HEK293 (cell line): Measurements from ENCODE around the gene TAF1B.

ENCODE experiments used
- CTCF ChIA-PET: fragments of 350-600 bp; formaldehyde crosslinking; extraction: SDS; loops from one replicate; lab custom pipeline; 2021; ENCODE audit warnings: antibody characterized with exemption; lab: Yijun Ruan, JAX
- POLR2A ChIA-PET: fragments of 300-600 bp; formaldehyde crosslinking; extraction: SDS; loops from one replicate; lab custom pipeline; 2020; ENCODE audit warnings: antibody characterized with exemption, inconsistent platforms; lab: Yijun Ruan, JAX
- H3K27ac ChIP-seq: fragments of 200-500 bp; sonication (Bioruptor generic); 2 replicates; pipeline ENCODE4 v1.5.1; 2014; ENCODE audit warnings: low read depth, low read length, control low read depth, inconsistent platforms; ENCODE audit errors: extremely low read depth
- H3K36me3 ChIP-seq, 2 experiments: fragments of 200-500 bp in 1 of 2; sonication (Bioruptor generic) in 1 of 2; 1 replicate in 1 of 2; 2 replicates in 1 of 2; pipeline ENCODE4 v1.5.1; 2014 to 2017; ENCODE audit warnings: inconsistent platforms in 2 of 2, low read length in 2 of 2; ENCODE audit not compliant: control insufficient read depth in 2 of 2, insufficient read depth in 1 of 2
- H3K4me1 ChIP-seq: fragments of 200-500 bp; sonication (Bioruptor generic); 2 replicates; pipeline ENCODE4 v1.5.1; 2014; ENCODE audit warnings: mild to moderate bottlenecking, low read length, inconsistent platforms; ENCODE audit not compliant: control insufficient read depth, insufficient read depth
- H3K4me3 ChIP-seq: 2 replicates; pipeline ENCODE4 v1.5.1; 2011; ENCODE audit warnings: low read depth, mild to moderate bottlenecking, control low read depth, low read length, moderate library complexity
- H3K9me3 ChIP-seq: fragments of 200-500 bp; sonication (Bioruptor generic); 2 replicates; pipeline ENCODE4 v1.5.1; 2014; ENCODE audit warnings: low read depth, low read length, inconsistent platforms; ENCODE audit not compliant: control insufficient read depth, insufficient read depth
- HOXA7 ChIP-seq: sonication (generic); formaldehyde crosslinking; IDR thresholded peaks from 2 replicates; pipeline ENCODE4 v1.8.1; 2022; ENCODE audit warnings: missing genetic modification reagents, borderline replicate concordance
- KLF1 ChIP-seq: fragments of 450-650 bp; formaldehyde crosslinking; IDR thresholded peaks from 2 replicates; pipeline ENCODE4 v1.5.1; 2016; ENCODE audit warnings: missing biosample characterization, missing genetic modification characterization
- MEIS1 ChIP-seq: sonication (generic); formaldehyde crosslinking; IDR thresholded peaks from 2 replicates; pipeline ENCODE4 v1.8.1; 2022; ENCODE audit warnings: missing genetic modification reagents, mild to moderate bottlenecking, borderline replicate concordance
- OVOL3 ChIP-seq: fragments of 450-650 bp; formaldehyde crosslinking; IDR thresholded peaks from 2 replicates; pipeline ENCODE4 v1.5.1; 2016; ENCODE audit warnings: missing biosample characterization, missing genetic modification characterization
- REST ChIP-seq: fragments of 450-650 bp; formaldehyde crosslinking; IDR thresholded peaks from 2 replicates; pipeline ENCODE4 v1.5.1; 2016; ENCODE audit warnings: missing biosample characterization, missing genetic modification characterization
- SP7 ChIP-seq: fragments of 450-650 bp; formaldehyde crosslinking; IDR thresholded peaks from 2 replicates; pipeline ENCODE4 v1.5.1; 2016; ENCODE audit warnings: missing biosample characterization, missing genetic modification characterization
- YY2 ChIP-seq: fragments of 450-650 bp; formaldehyde crosslinking; IDR thresholded peaks from 2 replicates; pipeline ENCODE4 v1.5.1; 2016; ENCODE audit warnings: missing biosample characterization, missing genetic modification characterization
- ZFP3 ChIP-seq: fragments of 450-650 bp; formaldehyde crosslinking; IDR thresholded peaks from 2 replicates; pipeline ENCODE4 v1.5.1; 2016; ENCODE audit warnings: low read depth, missing biosample characterization, missing genetic modification characterization
- ZFP41 ChIP-seq: fragments of 450-650 bp; formaldehyde crosslinking; IDR thresholded peaks from 2 replicates; pipeline ENCODE4 v1.5.1; 2016; ENCODE audit warnings: missing biosample characterization, missing genetic modification characterization, borderline replicate concordance
- ZNF121 ChIP-seq: fragments of 450-650 bp; formaldehyde crosslinking; IDR thresholded peaks from 2 replicates; pipeline ENCODE4 v1.5.1; 2016; ENCODE audit warnings: missing biosample characterization, missing genetic modification characterization
- ZNF133 ChIP-seq: fragments of 450-650 bp; formaldehyde crosslinking; IDR thresholded peaks from 2 replicates; pipeline ENCODE4 v1.5.1; 2016; ENCODE audit warnings: missing biosample characterization, missing genetic modification characterization
- ZNF146 ChIP-seq: fragments of 450-650 bp; formaldehyde crosslinking; IDR thresholded peaks from 2 replicates; pipeline ENCODE4 v1.5.1; 2016; ENCODE audit warnings: missing biosample characterization, missing genetic modification characterization
- ZNF174 ChIP-seq: fragments of 450-650 bp; formaldehyde crosslinking; IDR thresholded peaks from 2 replicates; pipeline ENCODE4 v1.5.0; 2017; ENCODE audit warnings: missing biosample characterization, mild to moderate bottlenecking, missing genetic modification characterization
- ZNF214 ChIP-seq: fragments of 450-650 bp; formaldehyde crosslinking; IDR thresholded peaks from 2 replicates; pipeline ENCODE4 v1.5.1; 2017; ENCODE audit warnings: missing biosample characterization, mild to moderate bottlenecking, missing genetic modification characterization, borderline replicate concordance
- ZNF274 ChIP-seq, 2 experiments: fragments of 200-500 bp in 1 of 2; fragments of 450-650 bp in 1 of 2; sonication (Bioruptor generic) in 1 of 2; formaldehyde crosslinking in 1 of 2; IDR thresholded peaks; 2 replicates each; pipeline versions ENCODE4 v1.5.1 to v1.6.1; 2014 to 2016; ENCODE audit warnings: borderline replicate concordance in 1 of 2, inconsistent platforms in 1 of 2, low read length in 1 of 2, missing biosample characterization in 1 of 2, missing genetic modification characterization in 1 of 2
- ZNF488 ChIP-seq: fragments of 450-650 bp; formaldehyde crosslinking; IDR thresholded peaks from 2 replicates; pipeline ENCODE4 v1.5.1; 2016; ENCODE audit warnings: missing biosample characterization, missing genetic modification characterization
- ZNF510 ChIP-seq: fragments of 450-650 bp; formaldehyde crosslinking; IDR thresholded peaks from 2 replicates; pipeline ENCODE4 v1.5.1; 2018; ENCODE audit warnings: mild to moderate bottlenecking, missing genetic modification characterization, missing biosample characterization; ENCODE audit not compliant: insufficient replicate concordance
- ZNF513 ChIP-seq: fragments of 450-650 bp; IDR thresholded peaks from 2 replicates; pipeline ENCODE4 v1.5.1; 2018; ENCODE audit warnings: missing biosample characterization, missing genetic modification characterization
- ZNF585B ChIP-seq: fragments of 450-650 bp; formaldehyde crosslinking; IDR thresholded peaks from 2 replicates; pipeline ENCODE4 v1.5.1; 2016; ENCODE audit warnings: missing biosample characterization, missing genetic modification characterization
- ZNF701 ChIP-seq: fragments of 450-650 bp; formaldehyde crosslinking; IDR thresholded peaks from 2 replicates; pipeline ENCODE4 v1.5.1; 2016; ENCODE audit warnings: missing biosample characterization, missing genetic modification characterization
- ZNF704 ChIP-seq: fragments of 450-650 bp; formaldehyde crosslinking; IDR thresholded peaks from 2 replicates; pipeline ENCODE4 v1.5.1; 2016; ENCODE audit warnings: missing biosample characterization, missing genetic modification characterization
- ZNF791 ChIP-seq: fragments of 450-650 bp; formaldehyde crosslinking; IDR thresholded peaks from 2 replicates; pipeline ENCODE4 v1.5.1; 2016; ENCODE audit warnings: missing biosample characterization, missing genetic modification characterization
- TF ChIP-seq, protein P1 (sequence below): fragments of 450-650 bp; formaldehyde crosslinking; IDR thresholded peaks from 2 replicates; pipeline ENCODE4 v1.5.1; 2016; ENCODE audit warnings: missing biosample characterization, missing genetic modification characterization

The TAF1B gene

GRCh38 chr2:9814129-9814868 lies 29.0 kb upstream of the TAF1B start (continued):
- no peak for TF ChIP-seq REST (tag by site-specific recombination)
- no peak for TF ChIP-seq ZNF510 (tag by site-specific recombination)

GRCh38 chr2:9815076-9815475 lies 28.2 kb upstream of the TAF1B start:
- TF ChIP-seq ZNF214 (tag by site-specific recombination) (no peak), ZNF791 (no peak), ZFP41 (tag by site-specific recombination) (no peak), ZNF133 (tag by site-specific recombination) (no peak), ZNF585B (tag by site-specific recombination) (no peak), ZNF513 (tag by site-specific recombination) (no peak), OVOL3 (no peak)
- TF ChIP-seq, all 188 proteins: peak for 0
- POLR2A ChIA-PET = interaction anchor here (3.7 kb wide), 1 partner anchor 28 kb away, joined by 27 read pairs; the partner anchor contains the start of gene TAF1B
- Histone ChIP-seq H3K4me1 (no peaks in the 10 kb centered on the region), H3K9me3 (no peaks in the 10 kb centered on the region), H3K36me3 (no peaks in the 10 kb centered on the region), H3K4me3 (no peak overlapping the region), H3K27ac (no peak overlapping the region)
- CTCF ChIA-PET = interaction anchor here (0.9 to 6.6 kb wide), 18 partner anchors 8 to 802 kb away, joined by 3 to 90 read pairs (median 10); partner anchors contain the start of gene TAF1B

GRCh38 chr2:9815844-9816279 lies 27.4 kb upstream of the TAF1B start:
- ChIA-PET CTCF (interaction anchor here (0.6 to 6.6 kb wide), 9 partner anchors 14 to 619 kb away, joined by 3 to 90 read pairs (median 14); partner anchors contain the start of gene TAF1B), POLR2A (interaction anchor here (3.7 kb wide), 1 partner anchor 27 kb away, joined by 27 read pairs; the partner anchor contains the start of gene TAF1B)
- H3K27ac ChIP-seq = no peak overlapping the region
- no peak overlapping the region for H3K4me3 ChIP-seq
- H3K36me3 ChIP-seq = no peaks in the 10 kb centered on the region
- H3K9me3 ChIP-seq = no peaks in the 10 kb centered on the region
- no peak for TF ChIP-seq KLF1 (tag by site-specific recombination)
- no peak for TF ChIP-seq ZNF174
- TF ChIP-seq HOXA7 = no peak
- no peak for TF ChIP-seq MEIS1 (CRISPR knock-in tag)
- TF ChIP-seq ZNF704 (tag by site-specific recombination) = no peak
- TF ChIP-seq, protein P1, sequence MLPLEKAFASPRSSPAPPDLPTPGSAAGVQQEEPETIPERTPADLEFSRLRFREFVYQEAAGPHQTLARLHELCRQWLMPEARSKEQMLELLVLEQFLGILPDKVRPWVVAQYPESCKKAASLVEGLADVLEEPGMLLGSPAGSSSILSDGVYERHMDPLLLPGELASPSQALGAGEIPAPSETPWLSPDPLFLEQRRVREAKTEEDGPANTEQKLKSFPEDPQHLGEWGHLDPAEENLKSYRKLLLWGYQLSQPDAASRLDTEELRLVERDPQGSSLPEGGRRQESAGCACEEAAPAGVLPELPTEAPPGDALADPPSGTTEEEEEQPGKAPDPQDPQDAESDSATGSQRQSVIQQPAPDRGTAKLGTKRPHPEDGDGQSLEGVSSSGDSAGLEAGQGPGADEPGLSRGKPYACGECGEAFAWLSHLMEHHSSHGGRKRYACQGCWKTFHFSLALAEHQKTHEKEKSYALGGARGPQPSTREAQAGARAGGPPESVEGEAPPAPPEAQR (tag by site-specific recombination) = no peak
- TF ChIP-seq YY2 (tag by site-specific recombination) = no peak
- no peak for TF ChIP-seq ZNF701 (tag by site-specific recombination)
- no peak for TF ChIP-seq ZNF488 (tag by site-specific recombination)
- no peak for TF ChIP-seq ZFP3 (tag by site-specific recombination)
- no peak for TF ChIP-seq ZNF146 (tag by site-specific recombination)
- TF ChIP-seq ZNF274 (IDR thresholded peaks at IDR 0.05; ENCODE audit: low read length) = no peak
- TF ChIP-seq ZNF274 (tag by site-specific recombination; IDR thresholded peaks at IDR 0.05; ENCODE audit: borderline replicate concordance) = no peak
- no peak for TF ChIP-seq ZNF121 (tag by site-specific recombination)
- TF ChIP-seq SP7 (tag by site-specific recombination) = no peak
- no peaks in the 10 kb centered on the region for H3K4me1 ChIP-seq
